Upper lobe of left lung (tissue), 6 donors: ENCODE results near the gene RPL3. TPM values are rescaled to one million over a fixed set of nuclear protein-coding genes. Genes with fewer than 3 reads are reported as not detected.
A peak's percentile ranks its signal among the peaks of the same experiment; 100 is the strongest.
"Not testable (repeated sequence)": the region's sequence is repeated elsewhere in the genome, so short reads cannot be mapped to it uniquely, and the experiment has no call there.

Experiments used
- ATAC-seq, 2 donors: fragments of 200-7000 bp; cut with Tn5 transposase; one replicate each; pipeline ENCODE4 v1.9.1; 2022; ENCODE audit warnings: mild to moderate bottlenecking in 2 of 2, moderate library complexity in 2 of 2; ENCODE audit not compliant: low FRiP score in 2 of 2
- DNase-seq, 2 donors: peaks; one replicate each; pipeline ENCODE4 v3.0.0-alpha.2; 2019 to 2020
- H3K27ac ChIP-seq, 4 donors: fragments of 200-600 bp; sonication (generic); one replicate each; pipeline ENCODE4 v1.5.1; 2016 to 2019
- H3K27me3 ChIP-seq, 4 donors: fragments of 200-600 bp; sonication (generic); one replicate each; pipeline ENCODE4 v1.5.1; 2017 to 2019
- H3K36me3 ChIP-seq, 4 donors: fragments of 200-600 bp; sonication (generic); one replicate each; pipeline ENCODE4 v1.5.1; 2016 to 2019
- H3K4me1 ChIP-seq, 4 donors: fragments of 200-600 bp; sonication (generic); one replicate each; pipeline ENCODE4 v1.5.1; 2018 to 2019
- H3K4me3 ChIP-seq, 4 donors: fragments of 200-600 bp; sonication (generic); one replicate each; pipeline ENCODE4 v1.5.1; 2017 to 2019; ENCODE audit warnings: mild to moderate bottlenecking in 2 of 4, moderate library complexity in 1 of 4
- H3K9me3 ChIP-seq, 4 donors: fragments of 200-600 bp; sonication (generic); one replicate each; pipeline ENCODE4 v1.5.1; 2018 to 2019
- EP300 ChIP-seq, 4 donors: sonication (generic); formaldehyde crosslinking; IDR thresholded peaks; one replicate each; pipeline ENCODE4 v1.5.1; 2017; ENCODE audit warnings: antibody characterized with exemption in 4 of 4, control low read depth in 2 of 4
- POLR2A ChIP-seq, 4 donors: fragments of 450-650 bp; IDR thresholded peaks; one replicate each; pipeline ENCODE4 v1.5.1; 2016 to 2017; ENCODE audit warnings: antibody characterized with exemption in 4 of 4, mild to moderate bottlenecking in 2 of 4
- POLR2AphosphoS5 ChIP-seq, 2 donors: sonication (generic); formaldehyde crosslinking; IDR thresholded peaks; one replicate each; pipeline ENCODE4 v1.5.1; 2017; ENCODE audit warnings: antibody characterized with exemption in 2 of 2
- WGBS, 2 donors: methylation state at CpG; one replicate each; pipeline ENCODE4 v1.1.5; 2017 to 2018; 5-methylcytosine and 5-hydroxymethylcytosine counted together
- total RNA-seq, 6 donors: library from RNA; depleted of rRNA in 4 of 6; stranded (reverse); fragments of >200 nt in 4 of 6; gene quantifications; one replicate each; pipeline versions ENCODE4 v1.1.0 to v1.2.1, GENCODE V29; 2016 to 2021
- TF ChIP-seq, protein P1 (sequence below), 6 experiments: fragments of 450-650 bp in 4 of 6; fragments of 200-600 bp in 2 of 6; sonication (generic) in 2 of 6; IDR thresholded peaks; one replicate each; pipeline ENCODE4 v1.5.1; 2016 to 2019; ENCODE audit warnings: antibody characterized with exemption in 6 of 6
- donor health status: DM: no; HTN: no; CAD: no; lungs with moderate emphysema.
- donor health status: DM: no; HTN: yes; CAD: no; lungs with severe emphysema.

The RPL3 gene
- total RNA-seq, 6 donors from 2014 or later, result 1,194 to 1,833 (median 1,624) TPM

DNA sequence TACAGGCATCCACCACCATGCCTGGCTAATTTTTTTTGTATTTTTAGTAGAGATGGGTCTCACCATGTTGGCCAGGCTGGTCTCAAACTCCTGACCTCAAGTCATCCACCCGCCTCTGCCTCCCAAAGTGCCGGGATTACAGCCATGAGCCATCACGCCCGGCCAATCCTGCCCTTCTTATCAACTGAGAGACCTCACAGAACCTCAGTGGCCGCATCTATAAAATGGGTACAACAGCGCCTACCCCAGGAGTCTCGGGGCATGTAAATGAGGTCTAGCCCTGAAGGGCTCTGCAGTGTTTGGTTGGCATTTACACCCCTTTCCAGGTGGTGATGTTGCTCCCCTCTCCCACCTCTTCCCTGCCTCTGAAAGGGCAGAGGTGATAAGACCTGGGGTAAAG lies 42.1 kb upstream of the RPL3 start:
- Histone ChIP-seq H3K4me3 (no peak overlapping the region), H3K36me3 (peaks cover 0 to 3% (median 0%) of the 10 kb centered on the region in 4 donors), H3K27ac (no peak overlapping the region), H3K27me3 (no peaks in the 10 kb centered on the region), H3K4me1 (no peaks in the 10 kb centered on the region), H3K9me3 (no peaks in the 10 kb centered on the region)
- DNase-seq (no peak), ATAC-seq (no peak)
- TF ChIP-seq, protein P1, sequence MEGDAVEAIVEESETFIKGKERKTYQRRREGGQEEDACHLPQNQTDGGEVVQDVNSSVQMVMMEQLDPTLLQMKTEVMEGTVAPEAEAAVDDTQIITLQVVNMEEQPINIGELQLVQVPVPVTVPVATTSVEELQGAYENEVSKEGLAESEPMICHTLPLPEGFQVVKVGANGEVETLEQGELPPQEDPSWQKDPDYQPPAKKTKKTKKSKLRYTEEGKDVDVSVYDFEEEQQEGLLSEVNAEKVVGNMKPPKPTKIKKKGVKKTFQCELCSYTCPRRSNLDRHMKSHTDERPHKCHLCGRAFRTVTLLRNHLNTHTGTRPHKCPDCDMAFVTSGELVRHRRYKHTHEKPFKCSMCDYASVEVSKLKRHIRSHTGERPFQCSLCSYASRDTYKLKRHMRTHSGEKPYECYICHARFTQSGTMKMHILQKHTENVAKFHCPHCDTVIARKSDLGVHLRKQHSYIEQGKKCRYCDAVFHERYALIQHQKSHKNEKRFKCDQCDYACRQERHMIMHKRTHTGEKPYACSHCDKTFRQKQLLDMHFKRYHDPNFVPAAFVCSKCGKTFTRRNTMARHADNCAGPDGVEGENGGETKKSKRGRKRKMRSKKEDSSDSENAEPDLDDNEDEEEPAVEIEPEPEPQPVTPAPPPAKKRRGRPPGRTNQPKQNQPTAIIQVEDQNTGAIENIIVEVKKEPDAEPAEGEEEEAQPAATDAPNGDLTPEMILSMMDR (IDR thresholded peaks at IDR 0.05), result no peak
- no peak for TF ChIP-seq POLR2AphosphoS5 (IDR thresholded peaks at IDR 0.05)
- no peak for TF ChIP-seq POLR2A (IDR thresholded peaks at IDR 0.05)
- TF ChIP-seq EP300 (IDR thresholded peaks at IDR 0.05), result no peak
- WGBS, 2 donors, result 91 to 96% methylated on average over 7 of the region's 7 CpGs

DNA sequence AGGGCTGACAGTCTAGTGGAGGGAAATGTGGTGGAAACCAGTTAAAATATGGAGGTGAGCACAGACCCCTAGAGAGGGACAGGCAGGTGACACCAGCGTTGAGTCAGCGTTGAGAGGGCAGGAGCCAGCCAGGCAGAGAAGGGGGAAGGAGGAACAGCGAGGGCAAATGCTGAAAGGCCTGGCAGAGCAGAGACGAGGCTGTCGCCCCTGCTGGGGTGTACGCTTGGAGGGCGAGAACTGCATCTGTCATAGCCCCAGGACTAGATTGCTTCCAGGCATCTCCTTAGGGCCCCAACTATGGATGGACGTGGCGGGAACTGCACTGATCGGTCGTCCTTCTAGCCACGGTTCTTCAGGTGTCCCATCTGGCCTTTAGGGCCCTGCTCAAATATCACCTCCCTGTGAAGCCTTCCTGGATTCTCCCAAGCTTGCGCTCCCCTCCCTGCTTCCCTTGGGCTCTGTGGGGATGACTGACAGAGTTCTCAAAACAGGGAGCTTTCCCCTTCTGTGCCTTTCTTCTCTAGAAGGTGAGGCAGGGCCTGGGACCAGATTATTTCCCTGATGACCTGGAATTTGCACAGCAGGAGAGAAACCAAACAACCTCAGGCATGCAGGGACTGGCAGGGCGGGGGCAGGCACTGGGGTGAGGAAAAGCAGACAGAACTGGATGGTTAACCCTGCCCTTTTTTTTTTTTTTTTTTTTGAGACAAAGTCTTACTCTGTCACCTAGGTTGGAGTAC lies 41.4 kb upstream of the RPL3 start:
- Histone ChIP-seq H3K27ac (no peak overlapping the region), H3K27me3 (no peaks in the 10 kb centered on the region), H3K36me3 (peaks cover 0 to 3% (median 0%) of the 10 kb centered on the region in 4 donors), H3K9me3 (no peaks in the 10 kb centered on the region), H3K4me3 (no peak overlapping the region), H3K4me1 (no peaks in the 10 kb centered on the region)
- TF ChIP-seq POLR2A (IDR thresholded peaks at IDR 0.05) (no peak), EP300 (IDR thresholded peaks at IDR 0.05) (no peak), POLR2AphosphoS5 (IDR thresholded peaks at IDR 0.05) (no peak)
- TF ChIP-seq, protein P1 (IDR thresholded peaks at IDR 0.05), result no peak
- ATAC-seq, result no peak
- DNase-seq, result no peak
- 78 to 80% methylated on average over 14 of the region's 14 CpGs for WGBS, 2 donors

DNA sequence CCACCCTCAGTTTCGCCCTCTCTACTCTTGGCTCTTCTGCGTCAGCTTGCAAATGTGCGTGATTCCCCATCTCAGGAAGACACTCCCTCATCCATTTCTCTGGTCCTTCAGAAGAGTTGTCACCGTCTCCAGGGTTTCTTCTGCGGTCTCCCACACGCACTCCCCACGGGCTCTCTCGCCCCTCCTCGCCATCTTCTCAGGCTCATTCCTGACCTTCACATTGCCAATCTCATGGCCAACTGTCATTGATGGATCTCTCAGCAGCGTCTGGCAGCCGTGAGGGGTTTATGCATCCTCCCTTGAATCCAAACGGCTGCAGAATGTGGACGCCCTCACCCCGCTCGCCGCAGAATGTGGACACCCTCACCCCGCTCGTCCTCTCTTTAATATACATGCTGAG lies 40.8 kb upstream of the RPL3 start:
- Histone ChIP-seq H3K27me3 (no peaks in the 10 kb centered on the region), H3K4me3 (no peak overlapping the region), H3K27ac (no peak overlapping the region), H3K9me3 (no peaks in the 10 kb centered on the region), H3K4me1 (no peaks in the 10 kb centered on the region), H3K36me3 (peaks cover 0 to 3% (median 0%) of the 10 kb centered on the region in 4 donors)
- ATAC-seq (no peak), DNase-seq (no peak)
- TF ChIP-seq POLR2A (IDR thresholded peaks at IDR 0.05), result no peak
- no peak for TF ChIP-seq POLR2AphosphoS5 (IDR thresholded peaks at IDR 0.05)
- TF ChIP-seq, protein P1 (IDR thresholded peaks at IDR 0.05), result no peak
- TF ChIP-seq EP300 (IDR thresholded peaks at IDR 0.05), result no peak
- WGBS, 2 donors, result 82 to 87% methylated on average over 18 of the region's 18 CpGs

DNA sequence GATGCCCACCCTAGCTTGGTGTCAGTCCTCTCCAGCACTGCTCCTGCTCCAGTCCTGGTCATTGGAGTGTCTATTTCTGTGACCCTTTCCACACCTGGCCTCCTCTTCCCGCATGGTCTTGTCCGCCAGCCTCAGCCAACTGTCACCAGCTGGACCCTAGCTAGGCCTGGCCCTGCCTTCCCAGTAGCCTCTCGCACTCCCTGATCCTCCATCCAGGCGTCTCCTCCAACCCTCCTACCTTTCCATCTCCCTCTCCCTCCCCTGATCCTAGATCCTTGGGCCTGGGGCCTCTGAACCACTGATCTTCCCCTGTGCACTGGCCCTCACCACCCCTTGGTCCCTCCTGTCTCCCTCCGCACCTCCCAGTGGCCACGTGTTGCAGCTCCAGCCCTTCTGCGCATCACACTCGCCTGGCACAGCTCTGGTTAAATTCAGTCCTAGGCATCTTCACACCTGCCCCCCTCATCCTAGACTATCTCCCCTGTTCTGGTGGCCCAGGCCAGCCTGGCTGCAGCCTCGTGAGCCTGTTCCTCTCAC lies 40.3 kb upstream of the RPL3 start:
- no peaks in the 10 kb centered on the region for H3K27me3 ChIP-seq
- H3K4me1 ChIP-seq, result no peaks in the 10 kb centered on the region
- ATAC-seq (no peak), DNase-seq (no peak)
- no peak overlapping the region for H3K4me3 ChIP-seq
- no peak overlapping the region for H3K27ac ChIP-seq
- TF ChIP-seq POLR2AphosphoS5 (IDR thresholded peaks at IDR 0.05), result no peak
- TF ChIP-seq, protein P1 (IDR thresholded peaks at IDR 0.05), result no peak
- TF ChIP-seq POLR2A (IDR thresholded peaks at IDR 0.05), result no peak
- no peak for TF ChIP-seq EP300 (IDR thresholded peaks at IDR 0.05)
- no peaks in the 10 kb centered on the region for H3K9me3 ChIP-seq
- WGBS, 2 donors, result 79 to 80% methylated on average over 9 of the region's 9 CpGs
- H3K36me3 ChIP-seq, result peaks cover 0 to 3% (median 0%) of the 10 kb centered on the region in 4 donors

DNA sequence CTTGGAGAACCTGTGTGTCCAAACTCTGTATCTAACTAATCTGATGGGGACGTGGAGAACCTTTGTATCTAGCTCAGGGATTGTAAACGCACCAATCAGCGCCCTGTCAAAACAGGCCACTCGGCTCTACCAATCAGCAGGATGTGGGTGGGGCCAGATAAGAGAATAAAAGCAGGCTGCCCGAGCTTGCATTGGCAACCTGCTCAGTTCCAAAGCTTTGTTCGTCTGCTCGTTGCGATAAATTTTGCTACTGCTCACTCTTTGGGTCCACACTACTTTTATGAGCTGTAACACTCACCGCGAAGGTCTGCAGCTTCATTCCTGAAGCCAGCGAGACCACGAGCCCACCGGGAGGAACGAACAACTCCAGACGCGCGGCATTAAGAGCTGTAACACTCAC lies 38.8 kb upstream of the RPL3 start:
- DNase-seq, H3K36me3 ChIP-seq, H3K4me1 ChIP-seq, H3K9me3 ChIP-seq, ATAC-seq, H3K4me3 ChIP-seq, H3K27me3 ChIP-seq, H3K27ac ChIP-seq: not testable (repeated sequence)
- 87 to 94% methylated on average over 11 to 14 of the region's 17 CpGs for WGBS, 2 donors

DNA sequence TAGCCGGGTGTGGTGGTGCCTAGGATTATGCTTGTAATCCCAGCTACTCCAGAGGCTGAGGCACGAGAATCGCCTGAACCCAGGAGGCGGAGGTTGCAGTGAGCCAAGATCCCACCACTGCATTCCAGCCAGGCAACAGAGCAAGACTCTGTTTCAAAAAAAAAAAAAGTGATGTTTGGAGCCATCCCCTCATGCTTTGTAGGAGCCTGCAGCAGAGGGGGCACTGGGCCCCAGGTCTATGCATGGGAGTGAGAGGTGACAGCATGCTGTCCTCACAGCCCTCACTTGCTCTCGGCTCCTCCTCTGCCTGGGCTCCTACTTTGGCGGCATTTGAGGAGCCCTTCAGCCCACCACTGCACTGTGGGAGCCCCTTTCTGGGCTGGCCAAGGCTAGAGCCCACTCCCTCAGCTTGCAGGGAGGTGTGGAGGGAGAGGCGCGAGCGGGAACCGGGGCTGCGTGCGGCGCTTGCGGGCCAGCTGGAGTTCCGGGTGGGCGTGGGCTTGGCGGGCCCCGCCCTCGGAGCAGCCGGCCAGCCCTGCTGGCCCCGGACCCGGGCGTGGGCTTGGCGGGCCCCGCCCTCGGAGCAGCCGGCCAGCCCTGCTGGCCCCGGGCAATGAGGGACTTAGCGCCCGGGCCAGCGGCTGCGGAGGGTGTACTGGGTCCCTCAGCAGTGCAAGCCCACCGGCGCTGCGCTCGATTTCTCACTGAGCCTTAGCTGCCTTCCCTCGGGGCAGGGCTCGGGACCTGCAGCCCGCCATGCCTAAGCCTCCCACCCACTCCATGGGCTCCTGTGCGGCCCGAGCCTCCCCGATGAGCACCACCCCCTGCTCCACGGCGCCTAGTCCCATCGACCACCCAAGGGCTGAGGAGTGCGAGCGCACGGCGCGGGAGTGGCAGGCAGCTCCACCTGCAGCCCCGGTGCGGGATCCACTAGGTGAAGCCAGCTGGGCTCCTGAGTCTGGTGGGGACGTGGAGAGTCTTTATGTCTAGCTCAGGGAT lies 38.0 kb upstream of the RPL3 start:
- not testable (repeated sequence) for ATAC-seq, H3K4me3 ChIP-seq, H3K9me3 ChIP-seq, H3K27ac ChIP-seq, H3K27me3 ChIP-seq, H3K4me1 ChIP-seq, H3K36me3 ChIP-seq
- 96 to 99% methylated on average over 16 to 19 of the region's 53 CpGs for WGBS, 2 donors
- DNase-seq, result peak in 1 of 2 donors; percentile 69
